COLO668 (cell line): ENCODE data around the gene KLHL42.
A peak's percentile ranks its signal among the peaks of the same experiment; 100 is the strongest.
"Not testable (repeated sequence)": the region's sequence is repeated elsewhere in the genome, so short reads cannot be mapped to it uniquely, and the experiment has no call there.

Experiments used
- DNase-seq: peaks from one replicate; lab custom pipeline; 2025; ENCODE audit not compliant: unreplicated experiment; lab: John Stamatoyannopoulos, UW

Gene KLHL42

GRCh38 chr12:27779920-27780611 is at the start of gene KLHL42, which contains the start of gene MANSC4:
Gene KLHL42, plus strand, starts transcription at chr12:27780233. Its CDS starts 98 bp downstream, at chr12:27780331.
Gene MANSC4, minus strand, starts transcription at chr12:27780236. Its CDS starts 8,960 bp downstream, at chr12:27771276.
- peak; percentile 77 for DNase-seq

GRCh38 chr12:27732281-27732680 is 47.8 kb upstream of the KLHL42 start:
- DNase-seq: no peak

GRCh38 chr12:27733052-27733656 is 46.9 kb upstream of the KLHL42 start:
- DNase-seq: peak; percentile 7

- no peak for DNase-seq
Measured at GRCh38 chr12:27733791-27734190, 46.2 kb upstream of the KLHL42 start.

GRCh38 chr12:27734321-27734720 is 45.7 kb upstream of the KLHL42 start:
- DNase-seq: not testable (repeated sequence)

- no peak for DNase-seq
Measured at GRCh38 chr12:27743601-27744000, 36.4 kb upstream of the KLHL42 start.

- DNase-seq: not testable (repeated sequence)
Measured at GRCh38 chr12:27745734-27746133, 34.3 kb upstream of the KLHL42 start.

- no peak for DNase-seq
Measured at GRCh38 chr12:27747111-27747820, 32.8 kb upstream of the KLHL42 start.

- peak; percentile 76 for DNase-seq
Measured at GRCh38 chr12:27751386-27752047, 28.5 kb upstream of the KLHL42 start.

GRCh38 chr12:27754795-27755194 is 25.2 kb upstream of the KLHL42 start:
- peak; percentile 8 for DNase-seq

- DNase-seq: no peak
Measured at GRCh38 chr12:27756670-27757195, 23.3 kb upstream of the KLHL42 start.

GRCh38 chr12:27762757-27763156 is 17.3 kb upstream of the KLHL42 start:
- no peak for DNase-seq

GRCh38 chr12:27766587-27766986 is 13.4 kb upstream of the KLHL42 start:
- DNase-seq: no peak

GRCh38 chr12:27769142-27769673 is 10.8 kb upstream of the KLHL42 start:
- DNase-seq: no peak

- no peak for DNase-seq
Measured at GRCh38 chr12:27771481-27772327, 8.3 kb upstream of the KLHL42 start.

GRCh38 chr12:27772328-27773049 is 7.5 kb upstream of the KLHL42 start:
- DNase-seq: no peak

- DNase-seq: no peak
Measured at GRCh38 chr12:27777141-27777540, 2.9 kb upstream of the KLHL42 start.

GRCh38 chr12:27778206-27778605 is 1.8 kb upstream of the KLHL42 start:
- DNase-seq: no peak

GRCh38 chr12:27779416-27779919 is 565 bp upstream of the KLHL42 start:
- peak; percentile 11 for DNase-seq
